Stimulated activated naive CD8-positive, alpha-beta T cell treated with anti-CD3 and anti-CD28 coated beads, Interleukin-15, Interleukin-2, amounts not matched to agents 100 U/mL and 50 U/mL, for 24 hours (primary cell): ENCODE data around the gene DBNDD2.

Source experiments
- ATAC-seq: fragments of 150-1000 bp; cut with Tn5 transposase; one replicate; pipeline ENCODE4 v1.10.0; 2021
- DNase-seq: peaks from one replicate; pipeline ENCODE4 v3.0.0; 2021

The DBNDD2 gene, protein sequence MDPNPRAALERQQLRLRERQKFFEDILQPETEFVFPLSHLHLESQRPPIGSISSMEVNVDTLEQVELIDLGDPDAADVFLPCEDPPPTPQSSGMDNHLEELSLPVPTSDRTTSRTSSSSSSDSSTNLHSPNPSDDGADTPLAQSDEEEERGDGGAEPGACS

DNA sequence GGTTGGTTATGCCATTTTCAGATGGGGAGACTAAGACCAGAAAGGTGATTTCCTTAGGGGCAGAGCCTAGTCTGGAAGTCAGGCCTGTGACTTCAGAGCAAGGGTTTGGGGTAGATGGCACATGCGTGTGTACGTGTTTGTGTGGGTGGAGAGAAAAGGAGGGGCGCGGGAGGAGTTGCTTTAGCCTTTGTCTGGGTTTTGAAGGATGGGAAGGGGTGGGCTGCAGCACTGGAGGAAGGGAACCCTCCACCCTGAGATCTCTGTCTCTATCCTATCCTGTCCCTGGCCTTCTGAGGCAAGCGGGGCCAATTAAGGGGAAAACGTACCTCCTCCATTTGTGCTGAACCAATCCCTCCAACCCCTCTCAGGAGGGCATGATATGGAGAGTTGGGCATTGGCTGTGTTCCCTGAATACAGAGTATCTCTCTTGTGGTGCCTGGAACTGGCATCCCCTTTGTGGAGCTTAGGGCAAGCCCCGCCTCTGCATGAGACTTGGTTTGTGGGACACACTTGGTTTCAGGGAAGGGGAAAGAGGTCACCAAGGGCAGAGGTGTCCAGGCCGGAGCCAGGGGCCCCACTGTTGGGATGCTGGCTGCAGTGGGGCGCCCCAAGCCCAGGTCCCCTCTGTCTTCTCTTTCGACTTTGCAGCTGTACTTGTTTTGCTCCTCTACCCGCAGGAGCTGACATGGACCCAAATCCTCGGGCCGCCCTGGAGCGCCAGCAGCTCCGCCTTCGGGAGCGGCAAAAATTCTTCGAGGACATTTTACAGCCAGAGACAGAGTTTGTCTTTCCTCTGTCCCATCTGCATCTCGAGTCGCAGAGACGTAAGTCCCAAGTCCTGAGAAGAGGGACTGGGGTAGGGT is at the start of gene DBNDD2:
TSS of gene DBNDD2 (plus strand) at position 507 of the 863 bp plus-strand sequence. CDS start at position 686, 179 bp downstream.
- ATAC-seq (no peak), DNase-seq (peak; percentile 30)

DNA sequence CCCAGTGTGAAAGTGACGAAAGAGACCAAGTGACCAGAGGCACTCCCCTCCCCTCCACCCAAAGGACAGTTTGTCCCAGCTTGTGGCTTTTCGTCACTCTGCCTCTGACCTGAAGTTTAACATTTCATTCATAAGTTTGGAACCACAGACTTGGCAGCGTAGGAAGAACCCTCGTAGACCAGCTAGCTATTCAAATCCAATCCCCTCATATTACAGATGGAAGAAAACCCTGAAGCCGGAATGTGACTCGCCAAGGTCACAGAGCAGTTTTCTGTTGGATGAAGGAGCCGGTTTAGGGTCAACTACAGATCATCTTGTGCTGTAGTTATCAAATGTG is 49.1 kb upstream of the DBNDD2 start:
- no peak for DNase-seq
- ATAC-seq, result no peak

DNA sequence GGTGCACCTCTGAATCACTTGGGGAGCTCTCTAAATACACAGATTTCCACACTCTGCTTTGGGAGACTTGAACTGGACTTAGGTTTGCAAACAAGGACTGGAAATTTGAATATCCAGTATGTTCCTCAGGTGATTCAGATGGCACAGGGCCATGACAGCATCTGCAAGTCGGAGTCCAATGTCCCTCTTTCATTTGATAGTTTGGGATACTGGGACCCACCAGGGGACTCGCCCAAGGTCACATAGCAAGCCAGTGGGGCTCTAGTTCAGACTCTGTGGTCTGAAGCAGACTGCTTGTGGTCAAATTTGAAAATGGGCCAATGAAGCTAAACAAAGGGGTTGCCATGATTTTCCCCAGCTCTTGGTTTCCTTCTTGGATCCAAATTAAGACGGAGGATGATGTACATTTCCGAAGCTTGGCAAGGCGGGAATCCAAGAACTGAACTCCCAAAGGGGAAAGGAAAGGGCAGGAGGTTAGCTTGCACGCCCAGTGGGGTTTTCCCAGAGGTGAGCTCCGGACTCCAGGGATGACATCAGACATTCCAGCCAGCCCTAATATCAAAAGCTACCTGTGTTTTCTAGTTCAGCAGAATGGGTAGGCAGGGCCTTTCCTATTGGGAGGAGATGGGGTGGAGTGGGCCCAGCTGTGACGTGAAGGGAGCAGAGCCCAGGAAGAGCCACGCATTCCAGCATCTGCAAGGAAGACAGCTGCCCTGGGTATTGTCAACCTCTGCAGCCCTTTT is 48.5 kb upstream of the DBNDD2 start:
- DNase-seq (no peak), ATAC-seq (no peak)

DNA sequence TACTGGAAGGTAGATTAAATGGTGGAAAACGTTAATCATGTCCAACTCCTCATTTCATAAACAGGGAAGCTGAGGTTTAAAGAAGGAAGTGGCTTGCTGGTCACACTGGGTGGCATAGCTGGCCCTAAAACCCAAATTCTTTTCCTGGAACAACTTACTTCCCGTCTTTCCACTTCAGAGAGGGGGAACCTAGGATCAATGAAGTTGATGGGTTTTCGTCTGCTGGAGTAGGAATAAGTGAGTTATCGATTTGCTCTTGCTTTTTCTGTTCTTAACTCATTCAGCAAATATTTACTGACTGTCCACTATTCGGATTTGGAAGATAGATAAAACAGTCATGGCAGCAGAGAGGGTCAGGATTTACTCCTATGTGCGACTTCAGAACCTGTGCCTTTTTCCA is 46.3 kb upstream of the DBNDD2 start:
- ATAC-seq, result no peak
- no peak for DNase-seq

DNA sequence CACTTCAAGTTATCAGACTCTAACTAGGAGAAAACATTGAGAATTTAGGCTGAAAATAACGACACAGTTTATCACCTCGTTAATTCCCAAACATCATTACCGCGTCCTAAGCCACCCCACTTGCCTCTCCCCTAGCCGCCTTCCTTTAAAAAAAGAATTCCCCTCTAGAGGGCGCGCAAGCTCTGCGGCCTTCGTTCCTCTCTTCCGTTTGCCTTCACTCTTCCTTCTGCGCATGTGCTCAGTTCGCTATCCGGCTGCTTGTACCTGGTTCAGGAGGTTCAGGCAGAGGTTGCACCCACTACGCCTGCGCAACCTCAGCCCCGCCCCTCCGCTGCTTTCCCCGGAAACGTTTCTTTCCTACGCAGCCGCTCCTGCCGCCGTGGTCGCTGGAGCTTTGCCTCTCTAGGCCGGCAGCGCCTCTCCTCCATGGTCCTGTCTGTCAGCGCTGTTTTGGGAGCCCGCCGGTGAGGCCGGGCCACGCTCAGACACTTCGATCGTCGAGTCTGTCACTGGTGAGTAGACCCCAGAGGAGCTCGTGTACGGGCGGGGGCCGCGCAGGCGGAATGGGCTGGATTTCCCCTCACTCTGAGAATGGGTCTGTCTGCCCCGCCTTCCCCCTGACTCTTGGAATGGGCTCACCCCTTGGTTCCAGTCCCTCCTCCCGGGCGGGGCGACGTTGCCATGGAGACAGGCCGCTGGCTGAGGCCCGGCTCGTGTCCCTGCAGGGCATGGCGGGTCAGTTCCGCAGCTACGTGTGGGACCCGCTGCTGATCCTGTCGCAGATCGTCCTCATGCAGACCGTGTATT is 45.1 kb upstream of the DBNDD2 start, which contains the start of gene SYS1:
TSS of gene SYS1 (plus strand) at position 353 of the 807 bp plus-strand sequence. CDS start at position 729, 376 bp downstream.
- DNase-seq (peak; percentile 99), ATAC-seq (peak; percentile 89)

DNA sequence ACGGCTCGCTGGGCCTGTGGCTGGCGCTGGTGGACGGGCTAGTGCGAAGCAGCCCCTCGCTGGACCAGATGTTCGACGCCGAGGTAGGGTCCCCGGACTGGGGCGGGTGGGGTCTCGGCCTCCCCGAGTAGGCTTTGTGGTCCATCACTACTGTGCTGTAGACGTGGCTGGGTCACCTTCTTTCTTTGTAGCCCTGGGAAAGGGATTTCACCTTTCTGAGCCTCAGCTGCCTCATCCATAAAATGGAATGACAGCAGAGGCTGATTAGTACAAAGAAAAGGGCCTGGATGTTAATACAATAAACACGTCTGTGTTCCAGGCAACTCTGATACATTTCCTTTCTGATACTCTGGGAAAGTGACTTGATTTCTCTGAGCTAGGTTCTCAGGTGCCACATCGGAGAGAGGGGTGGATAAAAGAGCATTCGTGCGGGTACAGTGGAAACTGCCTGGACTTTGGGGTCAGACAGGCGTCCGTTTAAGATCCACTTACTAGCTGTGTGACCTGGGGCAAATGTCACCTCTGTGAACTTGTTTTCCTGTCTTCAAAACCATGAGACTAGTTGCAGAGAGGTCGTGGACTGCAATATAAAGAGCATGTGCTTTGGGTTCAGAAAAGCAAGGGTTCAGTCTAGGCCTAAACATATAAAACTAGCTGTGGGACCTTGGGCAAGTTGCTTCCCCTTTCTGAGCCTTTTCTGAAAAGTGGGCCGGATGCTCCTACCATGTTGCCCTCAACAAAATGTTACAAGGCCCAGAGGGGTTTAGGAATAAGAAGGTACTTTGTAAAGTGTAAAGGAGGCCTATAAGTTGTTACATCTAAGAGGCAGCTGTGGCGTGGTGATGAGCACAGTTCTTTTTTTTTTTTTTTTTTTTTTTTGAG is 44.2 kb upstream of the DBNDD2 start:
- DNase-seq, result no peak
- ATAC-seq, result no peak

DNA sequence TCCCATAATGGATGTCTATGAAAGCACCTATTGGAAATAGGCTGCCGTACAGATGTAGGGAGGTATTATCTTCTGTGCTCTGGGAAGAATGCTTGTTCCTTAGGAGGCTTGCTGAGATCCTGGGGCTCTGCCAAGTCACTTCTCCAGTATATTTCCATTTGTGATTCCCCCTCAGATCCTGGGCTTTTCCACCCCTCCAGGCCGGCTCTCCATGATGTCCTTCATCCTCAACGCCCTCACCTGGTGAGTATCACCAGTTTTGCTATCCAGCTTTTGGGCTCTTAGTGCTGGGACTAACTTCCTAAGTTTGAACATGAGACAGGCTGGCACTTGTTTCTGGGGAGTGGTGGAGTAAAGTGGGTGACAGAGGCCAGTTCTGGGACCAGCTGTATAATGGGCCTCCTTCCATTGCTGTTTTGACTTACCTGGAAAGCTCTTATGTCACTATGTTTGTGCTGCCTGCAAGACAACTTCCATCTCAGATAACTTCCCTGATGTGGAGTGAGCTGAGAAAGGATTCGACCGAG is 42.6 kb upstream of the DBNDD2 start:
- ATAC-seq (no peak), DNase-seq (no peak)

DNA sequence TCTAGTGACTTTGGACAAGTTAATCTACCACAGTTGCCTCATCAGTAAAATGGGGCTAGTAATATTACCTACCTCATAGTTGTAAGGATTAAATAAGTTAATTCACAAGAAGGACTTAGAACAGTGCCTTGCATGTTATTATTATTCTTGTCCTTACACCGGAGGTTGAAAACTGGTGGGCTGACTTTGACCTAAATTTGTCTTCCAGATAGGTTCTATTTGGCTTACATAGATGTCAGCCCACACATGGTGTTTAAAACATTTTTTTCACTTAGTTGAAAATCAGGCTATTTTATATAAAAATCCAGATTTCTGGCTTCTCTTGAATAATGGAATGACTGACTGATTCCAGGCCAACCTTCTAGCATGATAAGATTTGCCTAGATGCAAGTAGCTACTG is 41.9 kb upstream of the DBNDD2 start:
- ATAC-seq, result no peak
- DNase-seq, result no peak

DNA sequence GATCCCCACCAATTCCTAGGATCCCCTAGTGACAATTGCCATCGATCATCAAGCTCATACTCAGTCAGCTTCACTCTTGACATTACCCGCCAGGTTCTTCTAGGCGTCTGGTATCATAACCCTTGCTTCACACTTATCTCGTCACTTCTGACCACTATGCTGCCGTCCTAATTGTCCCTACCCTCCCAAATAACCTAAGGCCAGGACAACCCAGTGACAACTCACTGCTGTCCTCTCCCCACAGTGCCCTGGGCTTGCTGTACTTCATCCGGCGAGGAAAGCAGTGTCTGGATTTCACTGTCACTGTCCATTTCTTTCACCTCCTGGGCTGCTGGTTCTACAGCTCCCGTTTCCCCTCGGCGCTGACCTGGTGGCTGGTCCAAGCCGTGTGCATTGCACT is 41.5 kb upstream of the DBNDD2 start:
- no peak for ATAC-seq
- no peak for DNase-seq

DNA sequence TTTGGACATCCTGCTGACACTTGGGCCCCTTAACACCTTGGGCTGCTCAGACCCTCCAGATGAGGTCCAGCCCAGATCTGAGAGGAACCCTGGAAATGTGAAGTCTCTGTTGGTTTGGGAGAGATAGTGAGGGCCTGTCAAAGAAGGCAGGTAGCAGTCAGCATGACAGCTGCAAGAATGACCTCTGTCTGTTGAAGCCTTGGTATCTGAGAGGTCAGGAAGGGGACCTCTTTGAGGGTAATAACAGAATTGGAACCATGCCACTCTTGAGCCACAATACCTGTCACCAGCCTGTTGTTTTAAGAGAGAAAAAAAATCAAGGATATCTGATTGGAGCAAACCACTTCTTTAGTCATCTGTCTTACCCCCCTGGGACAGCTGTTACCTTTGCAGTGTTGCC is 41.0 kb upstream of the DBNDD2 start:
- ATAC-seq, result no peak
- no peak for DNase-seq

DNA sequence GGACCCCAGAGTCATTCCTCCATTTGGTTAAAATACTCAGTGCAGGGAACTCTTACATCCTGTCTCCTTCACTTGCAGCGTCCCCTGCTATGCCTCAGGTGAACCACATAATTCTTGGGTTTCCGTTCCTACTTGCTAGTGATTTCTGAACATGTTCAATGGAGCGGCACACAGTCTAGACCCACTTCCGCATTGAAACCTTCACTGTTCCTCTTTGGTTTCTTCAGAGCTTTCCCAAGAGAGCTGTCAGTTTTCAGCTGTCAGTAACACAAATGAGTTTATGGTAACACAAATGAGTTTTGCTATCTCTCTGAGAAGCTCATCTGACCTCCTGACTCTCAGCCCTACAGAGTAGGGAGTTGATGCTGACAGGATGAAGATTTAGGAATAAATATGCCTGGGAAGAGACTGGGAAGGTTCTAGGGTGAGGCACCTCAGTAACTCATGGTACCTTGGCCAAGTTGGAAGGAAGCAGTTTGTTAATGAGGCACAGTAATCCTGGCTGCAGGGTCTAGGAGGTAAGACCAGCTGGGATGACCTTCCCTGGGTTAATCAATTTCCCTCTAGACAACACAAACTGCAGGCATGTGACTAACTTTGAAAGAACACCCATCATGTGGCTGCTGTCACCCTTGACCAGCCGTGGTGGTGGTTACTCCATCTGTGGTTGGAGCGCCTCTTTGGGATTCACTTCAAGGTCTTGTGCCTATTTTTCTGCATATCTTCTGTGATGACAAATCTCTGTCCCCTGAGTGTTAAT is 39.7 kb upstream of the DBNDD2 start:
- peak; percentile 54 for ATAC-seq
- DNase-seq, result no peak

DNA sequence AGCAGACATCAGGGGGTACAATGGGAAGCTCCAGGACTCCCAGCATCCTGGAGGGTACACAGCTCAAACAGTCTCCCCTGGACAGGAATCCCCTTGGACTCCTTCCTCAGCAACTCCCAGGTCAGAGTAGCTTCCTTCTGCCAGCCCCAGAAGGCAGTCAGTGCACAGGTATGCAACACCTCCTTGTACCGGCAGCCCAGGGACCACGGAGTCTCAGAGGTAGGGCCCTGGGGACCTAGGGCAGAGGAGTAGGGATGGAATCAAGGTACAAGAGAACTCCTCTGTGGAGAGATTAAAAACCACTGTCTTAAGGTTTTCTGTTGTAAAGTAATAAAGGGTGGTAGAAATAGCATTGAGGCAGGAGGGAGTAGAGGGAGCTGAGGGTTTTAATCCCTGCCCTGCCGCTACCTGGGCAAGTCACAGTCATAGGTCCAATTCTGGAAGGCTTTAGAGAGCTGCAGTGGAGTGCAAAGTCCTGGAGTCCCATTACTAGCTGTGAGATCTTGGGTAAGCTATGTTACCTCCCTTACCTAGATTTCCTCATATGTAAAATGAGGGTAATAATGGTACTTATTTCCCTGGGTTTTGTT is 37.4 kb upstream of the DBNDD2 start:
- DNase-seq (no peak), ATAC-seq (no peak)

DNA sequence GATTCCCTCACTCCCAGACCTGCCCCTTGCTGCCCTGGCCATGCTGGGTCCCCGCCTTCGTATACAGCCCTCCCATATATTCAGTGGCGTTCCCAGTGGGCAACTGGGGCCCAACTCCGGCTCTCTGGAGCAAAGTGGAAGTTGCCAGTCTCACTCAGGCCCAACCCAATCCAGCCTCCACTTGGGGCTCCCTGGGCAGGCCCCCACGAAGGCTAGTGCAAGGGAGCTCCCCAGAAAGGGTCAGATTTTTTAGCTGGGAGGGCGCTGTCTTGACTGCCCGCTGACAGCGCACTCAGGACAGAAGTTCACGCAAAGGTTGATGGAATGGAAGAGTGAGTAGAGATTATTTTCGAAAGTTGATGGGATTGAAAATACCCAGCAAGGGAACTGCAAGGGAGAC is 35.8 kb upstream of the DBNDD2 start:
- ATAC-seq, result no peak
- no peak for DNase-seq

DNA sequence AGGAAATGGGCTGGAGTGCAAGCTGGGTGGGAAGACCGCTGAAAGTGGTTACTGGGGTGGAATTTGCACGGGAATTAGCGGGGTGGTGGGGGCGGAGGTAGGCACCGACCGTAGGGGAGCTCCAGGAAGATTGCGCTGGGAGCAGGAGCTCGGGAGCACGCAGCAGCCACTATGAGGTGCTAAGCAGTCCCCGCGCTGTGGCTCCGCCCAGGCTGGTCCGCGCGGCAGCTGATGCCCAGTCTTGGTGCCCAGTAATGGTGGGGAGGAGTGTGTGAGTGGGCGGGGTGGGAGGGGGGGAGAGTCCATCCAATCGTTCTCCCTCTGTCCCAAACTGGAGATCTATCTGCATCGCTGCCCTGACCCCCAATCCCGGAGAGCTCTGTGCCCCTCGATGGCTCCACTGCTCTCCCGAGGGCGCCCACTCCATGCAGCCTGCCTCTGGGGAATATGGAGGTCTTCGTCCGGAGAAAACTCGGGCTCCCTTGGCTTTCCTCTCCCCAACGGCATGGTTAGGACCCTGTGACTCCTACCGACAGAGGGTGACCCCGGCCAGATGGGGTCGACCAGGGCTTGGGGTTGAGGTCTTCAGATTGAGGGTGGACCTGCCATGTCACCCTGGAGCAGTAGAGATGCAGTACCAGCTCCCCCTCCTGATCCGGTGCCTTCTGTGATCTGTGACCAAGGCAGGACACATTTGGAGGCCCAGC is 35.3 kb upstream of the DBNDD2 start:
- DNase-seq, result no peak

DNA sequence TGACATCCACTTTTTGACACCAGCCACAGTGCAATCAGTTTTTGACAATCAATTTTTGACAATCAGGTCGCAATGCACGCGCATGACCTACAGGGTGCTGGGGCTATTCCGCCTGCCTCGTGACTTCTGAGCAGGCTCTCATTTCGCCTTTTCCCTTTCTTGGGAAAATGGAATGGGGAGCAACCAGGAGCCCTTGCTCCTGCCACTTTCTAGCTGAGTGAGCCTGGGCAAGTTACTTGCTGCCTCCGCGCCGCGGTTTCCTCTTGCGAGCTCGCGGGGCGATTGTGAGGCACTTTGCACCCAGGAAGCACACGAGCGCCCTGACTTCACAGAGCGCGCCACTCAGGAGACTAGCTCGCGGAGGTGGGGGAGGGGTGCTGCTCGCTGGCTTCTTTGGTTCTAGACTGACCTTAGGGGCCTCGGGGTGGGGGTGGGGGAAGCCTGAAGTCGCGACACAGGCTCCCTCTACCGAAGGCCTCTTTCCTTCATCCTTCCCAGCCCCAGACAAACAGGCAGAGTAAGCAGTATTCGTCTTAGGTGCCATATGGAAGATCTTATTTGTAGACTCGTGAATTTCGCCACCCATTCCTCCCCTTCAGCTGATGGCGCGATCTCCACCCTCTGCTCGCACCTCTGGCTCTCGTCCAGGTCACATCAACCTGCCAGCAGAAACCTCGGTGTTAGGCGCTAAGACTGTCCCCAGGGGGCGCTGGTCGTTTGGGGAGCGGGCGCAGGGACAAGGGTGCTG is 34.6 kb upstream of the DBNDD2 start:
- ATAC-seq (peak; percentile 96), DNase-seq (peak; percentile 95)

More for the DNA sequence above, 35.3 kb upstream of the DBNDD2 start:
- ATAC-seq, result no peak

DNA sequence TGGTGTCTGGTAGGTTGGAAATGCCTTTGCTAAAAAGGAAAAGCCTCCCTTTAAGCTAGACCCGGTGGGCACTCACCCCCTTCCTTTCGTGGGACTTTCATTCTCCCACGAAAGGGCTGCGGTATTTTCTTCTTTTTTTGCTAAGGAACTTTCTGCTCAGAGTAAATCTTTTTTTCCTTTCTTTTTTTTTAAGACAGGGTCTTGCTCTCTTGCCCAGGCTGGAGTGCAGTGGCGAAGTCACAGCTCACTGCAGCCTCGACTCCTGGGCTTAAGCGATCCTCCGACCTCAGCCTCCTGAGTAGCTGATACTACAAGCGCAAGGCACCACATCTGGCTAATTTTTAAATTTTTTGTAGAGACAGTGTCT is 34.0 kb upstream of the DBNDD2 start:
- ATAC-seq (no peak), DNase-seq (no peak)

DNA sequence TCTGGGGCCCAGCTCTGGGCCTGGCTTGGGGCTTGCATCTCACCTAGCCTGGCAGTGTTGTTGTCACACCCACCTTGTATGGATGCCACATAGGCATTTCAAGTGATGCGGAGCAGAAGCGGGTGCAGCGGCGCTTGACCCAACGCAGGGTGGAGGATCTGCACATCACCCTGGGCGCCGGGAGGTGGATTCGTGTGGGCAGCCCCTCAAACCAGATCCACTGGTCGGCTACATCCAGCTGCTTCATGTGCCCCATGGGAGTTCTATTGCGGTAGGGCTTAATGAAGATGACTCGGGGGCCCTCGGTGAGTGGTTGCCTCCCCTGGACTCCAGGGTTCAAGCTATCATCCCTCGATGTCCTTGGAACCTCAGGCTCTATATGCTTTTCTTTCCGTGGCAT is 33.1 kb upstream of the DBNDD2 start:
- ATAC-seq (no peak), DNase-seq (no peak)

DNA sequence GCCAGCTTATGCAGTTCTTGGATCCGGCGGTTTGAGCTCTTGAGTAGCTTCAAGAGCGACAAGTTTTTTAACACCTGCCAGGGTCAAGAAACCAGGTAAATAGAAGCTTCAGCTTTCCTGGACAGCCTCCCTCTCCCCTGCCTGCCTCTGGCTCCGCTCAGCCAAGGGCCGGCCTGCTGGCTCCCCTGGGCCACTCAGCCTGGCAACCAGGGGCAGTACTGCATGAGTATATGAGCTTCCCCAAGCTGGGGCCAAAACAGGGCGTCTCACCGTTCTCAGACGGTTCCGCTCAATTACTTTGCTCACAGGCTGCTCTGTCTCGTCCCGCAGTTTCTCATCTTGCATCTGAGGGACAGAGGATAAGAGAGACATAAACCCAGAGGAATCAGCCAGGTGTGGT is 30.8 kb upstream of the DBNDD2 start:
- ATAC-seq (no peak), DNase-seq (no peak)

DNA sequence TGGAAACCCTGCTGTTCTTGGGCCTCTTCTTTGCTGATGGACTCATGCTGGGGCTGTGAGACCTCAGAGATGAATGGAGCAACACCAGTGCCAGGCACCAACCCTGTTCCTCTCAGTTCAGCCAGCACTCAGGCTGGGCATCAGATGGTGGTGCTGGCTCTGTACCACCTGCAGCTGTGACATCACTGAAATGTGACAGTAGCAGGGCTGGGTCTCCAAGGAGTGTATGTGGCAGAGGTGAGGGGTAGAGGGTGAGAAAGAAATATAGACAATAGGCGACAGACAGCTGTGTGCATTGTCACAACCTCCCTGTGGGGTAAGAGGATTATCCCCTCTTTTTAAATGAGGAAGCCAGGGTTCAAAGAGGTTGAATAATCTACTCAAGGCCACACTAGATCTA is 29.9 kb upstream of the DBNDD2 start, which contains the start of gene TP53TG5:
TSS of gene TP53TG5 (minus strand) at position 135 of the 400 bp plus-strand sequence. CDS start at position 46, 89 bp downstream.
- no peak for DNase-seq
- no peak for ATAC-seq
